HG03558 (cell line): ENCODE measurements around the gene CAMTA1.

ENCODE experiments used
- ATAC-seq: cut with Tn5 transposase; IDR thresholded peaks from one replicate; pipeline ENCODE4 v1.9.1; 2021; ENCODE audit warnings: moderate number of reproducible peaks; ENCODE audit not compliant: unreplicated experiment; ENCODE audit errors: extremely low read depth

Gene CAMTA1

DNA sequence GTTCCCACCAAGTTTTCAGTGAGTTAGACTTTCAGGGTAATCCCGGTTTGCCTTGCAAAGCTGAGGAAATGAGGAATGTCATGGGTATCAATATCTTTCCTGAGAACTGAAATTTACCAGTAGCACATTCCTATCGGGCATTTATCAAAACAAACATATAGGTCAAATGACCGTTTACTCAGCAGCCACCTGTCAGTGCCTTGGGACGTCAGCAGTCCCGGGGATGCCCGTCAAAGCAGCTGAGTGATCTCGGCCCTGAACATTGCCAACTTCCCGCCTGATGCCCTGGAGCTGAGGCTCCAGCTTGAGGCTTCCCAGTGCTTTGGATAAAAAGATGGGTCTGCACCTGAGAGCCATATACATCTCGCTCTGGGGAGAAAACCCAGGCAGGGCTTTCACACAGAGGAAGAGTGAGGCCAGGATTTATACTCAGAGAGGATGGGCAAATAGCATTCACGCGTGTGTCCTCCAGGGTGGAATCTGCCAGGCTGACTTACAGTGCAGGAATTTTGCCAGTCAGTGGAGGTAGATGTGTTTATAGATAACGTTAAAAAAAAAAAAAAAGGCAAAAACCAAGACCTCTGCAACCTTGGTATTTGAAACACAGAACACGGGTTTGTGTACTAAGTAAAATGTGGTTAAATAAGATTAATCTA, 550.1 kb downstream of the CAMTA1 start:
- ATAC-seq = no peak

- ATAC-seq = no peak
These were observed 553.2 kb downstream of the CAMTA1 start for GRCh38 chr1:7338439-7338838.

DNA sequence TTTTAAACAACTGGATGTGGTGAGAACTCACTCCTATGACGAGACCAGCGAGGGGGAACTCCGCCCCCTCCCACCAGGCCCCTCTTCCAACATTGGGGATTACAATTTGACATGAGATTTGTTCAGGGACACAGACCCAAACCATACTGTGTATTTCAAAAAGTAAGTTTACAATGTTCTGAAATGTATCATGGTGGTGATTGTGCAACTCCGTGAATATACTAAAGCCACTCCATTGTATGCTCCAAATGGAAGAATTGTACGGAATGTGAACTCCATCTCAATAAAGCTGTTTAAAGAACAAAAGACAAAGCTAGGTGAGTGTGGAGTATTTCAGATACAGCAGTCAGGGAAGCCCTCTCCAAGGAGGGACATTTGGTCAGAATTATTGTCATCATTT, 553.8 kb downstream of the CAMTA1 start:
- ATAC-seq = no peak

GRCh38 chr1:7339953-7340352, 554.7 kb downstream of the CAMTA1 start:
- ATAC-seq = no peak

- no peak for ATAC-seq
These were observed 556.1 kb downstream of the CAMTA1 start for GRCh38 chr1:7341145-7341905.

DNA sequence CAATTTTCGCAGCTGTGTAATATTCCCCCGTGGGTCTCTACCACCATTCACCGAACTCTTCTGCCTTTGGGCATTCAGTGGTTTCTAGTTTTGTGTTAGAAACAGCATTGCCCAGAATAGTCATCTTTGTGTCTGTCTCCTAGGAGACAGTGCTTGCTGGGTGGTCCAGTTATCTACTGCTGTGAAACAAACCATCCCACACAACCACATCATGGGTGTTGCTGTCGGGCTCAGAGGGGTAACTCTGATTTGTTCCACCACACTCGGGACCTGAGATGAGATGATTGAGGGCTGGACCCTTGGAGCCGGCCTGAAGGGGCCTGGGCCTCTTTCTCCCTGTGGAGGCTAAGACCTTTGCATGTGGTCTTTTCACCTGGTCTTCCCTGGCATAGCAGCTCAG, 558.6 kb downstream of the CAMTA1 start:
- no peak for ATAC-seq

DNA sequence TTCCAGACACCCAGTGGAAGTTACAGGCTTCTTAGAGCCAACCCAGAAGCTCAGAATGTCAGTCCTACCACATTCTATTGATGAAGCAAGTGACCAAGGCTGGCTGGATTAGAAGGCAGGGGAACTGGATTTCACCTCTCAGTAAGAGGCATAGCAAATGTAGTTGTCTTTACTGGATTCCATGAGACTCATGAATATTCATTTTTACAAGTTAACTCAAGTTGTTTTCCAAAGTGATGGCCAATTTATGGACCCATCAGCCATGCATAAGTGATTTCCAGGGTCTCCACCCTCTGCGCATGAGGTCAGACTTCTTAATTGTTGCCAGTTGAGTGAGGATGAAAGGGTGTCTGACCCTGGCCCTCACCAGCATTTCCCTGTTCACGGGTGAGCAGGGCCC, 559.0 kb downstream of the CAMTA1 start:
- no peak for ATAC-seq

DNA sequence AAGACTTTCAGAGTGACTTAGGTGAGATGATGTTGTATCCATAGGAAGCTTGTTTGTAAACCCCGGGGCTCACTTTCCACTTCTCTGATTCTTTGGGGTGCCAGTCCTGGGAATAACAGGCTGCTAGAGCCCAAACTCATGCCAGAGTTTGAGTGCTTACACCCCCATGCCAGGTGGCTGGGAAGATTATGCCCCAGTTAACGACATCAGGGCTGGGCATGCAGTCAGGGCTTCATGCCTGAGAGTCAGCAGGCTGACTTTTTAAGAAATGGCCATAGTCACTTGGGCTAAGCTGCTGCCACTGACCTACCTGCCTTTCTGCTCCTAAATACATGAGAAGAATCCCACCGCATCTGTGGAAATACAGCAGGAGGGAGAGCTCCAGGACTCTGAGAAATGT, 560.3 kb downstream of the CAMTA1 start:
- no peak for ATAC-seq

DNA sequence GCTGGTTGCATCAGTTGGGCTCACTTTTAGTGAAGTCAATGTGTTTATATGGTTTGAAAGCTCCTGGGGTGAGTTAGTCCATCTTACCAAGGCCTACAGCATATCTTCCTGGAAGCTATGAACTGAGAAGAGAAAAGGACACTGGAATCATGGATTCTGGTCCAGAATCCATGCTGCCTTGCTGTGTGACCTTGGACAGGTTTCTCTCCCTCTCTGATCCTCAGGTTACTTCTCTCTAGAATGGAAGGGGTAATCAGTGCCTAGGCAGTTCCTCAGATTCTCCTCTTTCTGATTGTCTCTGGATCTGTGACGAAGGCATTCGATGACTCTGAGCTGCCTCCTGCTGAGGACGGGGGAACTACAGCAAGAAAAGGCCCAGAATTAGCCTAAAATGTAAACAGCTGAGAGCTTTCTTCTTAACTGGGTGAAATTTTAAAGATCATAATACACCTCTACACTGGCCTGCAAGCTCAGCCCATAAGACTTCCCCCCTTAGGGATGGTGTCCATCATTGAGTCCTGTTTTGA, 560.9 kb downstream of the CAMTA1 start:
- ATAC-seq = no peak

GRCh38 chr1:7346600-7347570, 561.6 kb downstream of the CAMTA1 start:
- ATAC-seq = no peak

DNA sequence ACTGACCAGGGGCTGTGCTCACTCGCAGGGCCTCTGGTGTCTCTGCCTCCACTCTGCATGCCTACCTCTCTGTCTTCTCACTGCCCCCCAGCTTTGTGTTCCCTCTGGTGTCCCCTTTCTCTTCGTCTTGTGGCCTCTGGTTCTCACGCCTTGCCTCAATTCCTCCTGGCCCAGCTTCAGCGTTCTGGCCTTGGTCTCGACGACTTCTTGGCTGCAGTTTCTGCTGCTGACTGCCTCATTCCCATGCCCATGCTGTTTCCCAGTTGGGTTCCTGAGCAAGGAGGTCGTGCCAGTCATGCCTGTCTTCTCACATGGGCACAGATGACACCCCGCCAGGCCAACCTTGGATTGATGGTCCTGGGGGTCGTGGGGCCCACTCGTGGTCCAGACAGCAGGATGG, 562.8 kb downstream of the CAMTA1 start:
- ATAC-seq = no peak

DNA sequence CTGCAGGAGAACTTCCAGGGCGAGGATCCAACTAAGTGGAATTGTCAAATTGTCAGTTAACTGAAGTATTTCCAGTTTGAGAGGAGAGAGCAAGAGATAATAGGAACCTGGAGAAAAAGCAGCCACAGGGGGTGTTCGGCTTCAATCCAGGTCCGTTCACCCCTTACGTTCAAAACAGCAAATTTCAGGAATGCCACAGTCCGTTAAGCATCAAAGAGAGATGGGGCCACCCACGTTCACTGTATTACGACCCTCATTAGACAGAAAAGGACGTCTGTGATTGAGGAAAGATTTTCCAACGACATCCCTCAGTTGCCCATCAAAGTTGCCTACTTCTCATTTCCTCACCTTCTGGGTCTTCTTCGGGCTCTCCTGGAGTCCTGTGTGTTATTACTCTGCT, 563.3 kb downstream of the CAMTA1 start:
- no peak for ATAC-seq

GRCh38 chr1:7350804-7351203, 565.5 kb downstream of the CAMTA1 start:
- ATAC-seq = no peak

- ATAC-seq = no peak
These were observed 566.4 kb downstream of the CAMTA1 start for GRCh38 chr1:7351649-7352048.

- ATAC-seq = no peak
These were observed 567.1 kb downstream of the CAMTA1 start for GRCh38 chr1:7352364-7352763.

DNA sequence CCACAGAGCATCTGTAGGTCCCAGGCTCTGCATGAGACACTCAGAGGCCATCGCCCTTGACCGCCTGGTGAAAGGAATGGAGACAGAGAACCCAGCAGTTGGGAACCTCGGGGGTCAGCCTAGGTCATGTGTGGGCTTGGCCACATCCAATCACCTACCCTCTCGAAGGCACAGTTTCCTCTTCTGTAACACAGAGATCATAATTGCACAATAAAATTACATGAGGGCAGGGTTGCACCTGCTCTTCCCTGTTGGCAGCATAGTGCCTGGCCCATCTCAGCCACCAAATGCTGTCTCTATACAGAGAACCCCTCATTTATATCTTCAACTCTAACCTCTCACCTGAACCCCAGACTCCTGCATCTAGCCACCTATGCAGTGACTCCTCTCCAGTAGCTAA, 567.7 kb downstream of the CAMTA1 start:
- ATAC-seq = no peak

GRCh38 chr1:7355646-7356045, 570.4 kb downstream of the CAMTA1 start:
- ATAC-seq = no peak

DNA sequence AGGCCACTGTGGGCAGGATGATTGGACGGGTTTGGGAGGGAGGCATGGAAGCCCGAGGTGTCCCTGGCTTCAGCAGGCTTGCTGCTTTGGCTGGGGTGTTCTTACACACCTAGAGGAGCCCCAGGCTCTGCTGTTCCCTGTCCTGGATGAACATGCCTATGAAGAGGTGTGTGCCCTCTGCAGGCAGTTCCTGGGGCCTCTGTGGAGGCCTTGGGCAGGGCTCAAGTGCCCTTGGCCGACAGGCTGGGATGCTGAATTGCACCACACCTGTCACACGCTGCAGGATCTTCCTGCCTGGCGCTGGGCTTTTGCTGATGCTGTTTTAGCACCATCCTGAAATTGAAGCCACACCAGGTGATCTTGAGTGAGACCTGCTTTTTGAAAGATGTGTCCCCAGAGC, 570.8 kb downstream of the CAMTA1 start:
- no peak for ATAC-seq

GRCh38 chr1:7358425-7358824, 573.2 kb downstream of the CAMTA1 start:
- ATAC-seq = no peak

DNA sequence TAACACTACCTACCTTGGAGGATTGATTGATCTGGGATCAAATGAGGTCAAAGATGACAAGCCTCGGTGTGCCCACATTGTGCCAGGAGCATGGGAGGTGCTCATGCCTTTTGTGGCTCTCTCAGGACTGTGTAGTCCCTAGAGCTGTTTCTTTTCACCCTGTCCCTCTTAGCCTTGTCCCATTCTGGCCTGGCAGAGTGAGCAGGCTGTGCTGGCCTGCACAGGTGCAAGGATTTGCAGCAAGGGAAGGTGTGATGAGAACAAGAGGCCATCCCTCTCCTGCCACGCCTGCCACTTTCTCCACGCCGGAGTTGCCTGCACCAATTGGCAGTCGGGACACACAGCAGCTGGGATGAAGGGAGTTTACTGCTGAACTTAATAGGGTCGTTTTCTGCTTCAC, 575.3 kb downstream of the CAMTA1 start:
- ATAC-seq = no peak

- ATAC-seq = no peak
These were observed 577.7 kb downstream of the CAMTA1 start for GRCh38 chr1:7362947-7363346.
